Activated CD4-positive, alpha-beta T cell treated with anti-CD3 and anti-CD28 coated beads for 24 hours (primary cell): ENCODE measurements around the gene MIPEP.

ENCODE experiments used
- DNase-seq, 2 donors: peaks; one replicate each; pipeline ENCODE4 v3.0.0-alpha.2; 2020; ENCODE audit warnings: low read depth in 2 of 2

Gene MIPEP

GRCh38 chr13:23810685-23811240 lies 78.4 kb downstream of the MIPEP start:
- no peak for DNase-seq

- no peak for DNase-seq
These were observed 80.4 kb downstream of the MIPEP start for GRCh38 chr13:23808803-23809202.

- DNase-seq: no peak
These were observed 82.2 kb downstream of the MIPEP start for GRCh38 chr13:23806874-23807526.

GRCh38 chr13:23805821-23806220 lies 83.4 kb downstream of the MIPEP start:
- DNase-seq: no peak

- no peak for DNase-seq
These were observed 84.1 kb downstream of the MIPEP start for GRCh38 chr13:23805122-23805521.

GRCh38 chr13:23804166-23804565 lies 85.0 kb downstream of the MIPEP start:
- no peak for DNase-seq

- no peak for DNase-seq
These were observed 88.1 kb downstream of the MIPEP start for GRCh38 chr13:23801141-23801540.

- no peak for DNase-seq
These were observed 89.3 kb downstream of the MIPEP start for GRCh38 chr13:23799945-23800344.

GRCh38 chr13:23797276-23797903 lies 91.8 kb downstream of the MIPEP start:
- no peak for DNase-seq

- no peak for DNase-seq
These were observed 92.6 kb downstream of the MIPEP start for GRCh38 chr13:23796551-23796950.

GRCh38 chr13:23794267-23795161 lies 94.7 kb downstream of the MIPEP start:
- DNase-seq: no peak

GRCh38 chr13:23793711-23794110 lies 95.5 kb downstream of the MIPEP start:
- no peak for DNase-seq

GRCh38 chr13:23792680-23793079 lies 96.5 kb downstream of the MIPEP start:
- no peak for DNase-seq

- no peak for DNase-seq
These were observed 98.5 kb downstream of the MIPEP start for GRCh38 chr13:23790577-23791170.

- no peak for DNase-seq
These were observed 99.4 kb downstream of the MIPEP start for GRCh38 chr13:23789576-23790346.

- DNase-seq: no peak
These were observed 100.7 kb downstream of the MIPEP start for GRCh38 chr13:23788459-23788858.

GRCh38 chr13:23787464-23787863 lies 101.7 kb downstream of the MIPEP start:
- no peak for DNase-seq

GRCh38 chr13:23786607-23787006 lies 102.6 kb downstream of the MIPEP start:
- no peak for DNase-seq

GRCh38 chr13:23778879-23779278 lies 110.3 kb downstream of the MIPEP start:
- DNase-seq: no peak

GRCh38 chr13:23778002-23778652 lies 111.1 kb downstream of the MIPEP start:
- DNase-seq: no peak

- DNase-seq: no peak
These were observed 111.7 kb downstream of the MIPEP start for GRCh38 chr13:23777575-23777870.
